ENCODE data around the gene LPP. TPM values are rescaled to one million over a fixed set of nuclear protein-coding genes. Genes with fewer than 3 reads are reported as not detected.
A peak's percentile ranks its signal among the peaks of the same experiment; 100 is the strongest.

LPP gene
- total and polyA plus RNA-seq, 2 of the 13 experiments (the other 11 are each of a cell fraction or from before 2014, with no cell fraction given) = 19.2 to 29.9 TPM

DNA sequence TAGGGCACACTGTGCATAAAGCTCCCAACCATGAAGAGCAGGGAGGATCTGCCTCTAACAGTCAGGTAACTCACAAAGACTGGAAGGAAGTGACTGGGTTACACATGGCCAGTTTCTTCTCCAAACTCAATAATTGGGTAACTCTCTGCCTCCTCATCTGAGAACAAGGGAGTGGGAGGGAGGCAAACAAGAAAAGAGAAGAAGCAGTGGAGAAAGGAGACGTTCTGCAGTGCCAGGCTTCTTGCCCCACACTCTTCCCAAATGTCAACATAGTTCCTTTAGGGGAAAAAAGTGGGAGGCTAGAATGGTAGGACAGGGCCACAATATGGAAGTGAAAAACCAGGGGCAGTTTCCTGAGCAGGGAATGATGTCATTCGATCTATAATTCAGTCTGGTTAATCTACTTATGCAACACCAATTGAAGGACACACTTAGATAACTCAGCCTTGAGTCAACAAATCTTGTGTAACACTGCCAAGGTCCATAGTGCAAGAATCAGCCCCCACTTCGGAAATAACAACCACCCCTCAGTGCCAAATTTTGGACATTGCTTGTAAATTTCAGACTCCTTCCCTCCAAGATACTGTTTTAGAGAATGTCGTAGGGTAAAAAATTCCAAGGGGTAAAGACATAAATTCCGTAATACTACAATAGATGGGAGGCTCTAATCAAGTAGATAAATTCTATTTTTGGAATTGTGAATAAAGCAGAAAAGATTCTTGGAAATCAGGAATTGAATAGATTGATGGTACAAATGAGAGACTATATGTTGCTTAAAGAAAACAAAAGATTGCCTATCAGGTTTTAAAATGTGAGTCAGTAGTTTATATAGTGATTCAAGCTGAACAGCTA is 143.0 kb downstream of the LPP start (continued):
- TF ChIP-seq, protein P1, sequence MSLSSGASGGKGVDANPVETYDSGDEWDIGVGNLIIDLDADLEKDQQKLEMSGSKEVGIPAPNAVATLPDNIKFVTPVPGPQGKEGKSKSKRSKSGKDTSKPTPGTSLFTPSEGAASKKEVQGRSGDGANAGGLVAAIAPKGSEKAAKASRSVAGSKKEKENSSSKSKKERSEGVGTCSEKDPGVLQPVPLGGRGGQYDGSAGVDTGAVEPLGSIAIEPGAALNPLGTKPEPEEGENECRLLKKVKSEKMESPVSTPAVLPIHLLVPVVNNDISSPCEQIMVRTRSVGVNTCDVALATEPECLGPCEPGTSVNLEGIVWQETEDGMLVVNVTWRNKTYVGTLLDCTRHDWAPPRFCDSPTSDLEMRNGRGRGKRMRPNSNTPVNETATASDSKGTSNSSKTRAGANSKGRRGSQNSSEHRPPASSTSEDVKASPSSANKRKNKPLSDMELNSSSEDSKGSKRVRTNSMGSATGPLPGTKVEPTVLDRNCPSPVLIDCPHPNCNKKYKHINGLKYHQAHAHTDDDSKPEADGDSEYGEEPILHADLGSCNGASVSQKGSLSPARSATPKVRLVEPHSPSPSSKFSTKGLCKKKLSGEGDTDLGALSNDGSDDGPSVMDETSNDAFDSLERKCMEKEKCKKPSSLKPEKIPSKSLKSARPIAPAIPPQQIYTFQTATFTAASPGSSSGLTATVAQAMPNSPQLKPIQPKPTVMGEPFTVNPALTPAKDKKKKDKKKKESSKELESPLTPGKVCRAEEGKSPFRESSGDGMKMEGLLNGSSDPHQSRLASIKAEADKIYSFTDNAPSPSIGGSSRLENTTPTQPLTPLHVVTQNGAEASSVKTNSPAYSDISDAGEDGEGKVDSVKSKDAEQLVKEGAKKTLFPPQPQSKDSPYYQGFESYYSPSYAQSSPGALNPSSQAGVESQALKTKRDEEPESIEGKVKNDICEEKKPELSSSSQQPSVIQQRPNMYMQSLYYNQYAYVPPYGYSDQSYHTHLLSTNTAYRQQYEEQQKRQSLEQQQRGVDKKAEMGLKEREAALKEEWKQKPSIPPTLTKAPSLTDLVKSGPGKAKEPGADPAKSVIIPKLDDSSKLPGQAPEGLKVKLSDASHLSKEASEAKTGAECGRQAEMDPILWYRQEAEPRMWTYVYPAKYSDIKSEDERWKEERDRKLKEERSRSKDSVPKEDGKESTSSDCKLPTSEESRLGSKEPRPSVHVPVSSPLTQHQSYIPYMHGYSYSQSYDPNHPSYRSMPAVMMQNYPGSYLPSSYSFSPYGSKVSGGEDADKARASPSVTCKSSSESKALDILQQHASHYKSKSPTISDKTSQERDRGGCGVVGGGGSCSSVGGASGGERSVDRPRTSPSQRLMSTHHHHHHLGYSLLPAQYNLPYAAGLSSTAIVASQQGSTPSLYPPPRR (CRISPR knock-in tag; IDR thresholded peaks at IDR 0.05; ENCODE audit: borderline replicate concordance) = peak; percentile 97
- peak; percentile 73 for TF ChIP-seq ZNF772 (CRISPR knock-in tag; IDR thresholded peaks at IDR 0.05)
- peak; percentile 85 for TF ChIP-seq ESRRA (CRISPR knock-in tag; IDR thresholded peaks at IDR 0.05; ENCODE audit: low read depth)
- TF ChIP-seq PHF8 (CRISPR knock-in tag; IDR thresholded peaks at IDR 0.05) = peak; percentile 40; the same call in 1 of the 2 replicates
- TF ChIP-seq PLRG1 (conservative IDR thresholded peaks at IDR 0.05) = no peak
- TF ChIP-seq SALL2 (CRISPR knock-in tag; IDR thresholded peaks at IDR 0.05) = peak; percentile 92
- TF ChIP-seq, protein P2, sequence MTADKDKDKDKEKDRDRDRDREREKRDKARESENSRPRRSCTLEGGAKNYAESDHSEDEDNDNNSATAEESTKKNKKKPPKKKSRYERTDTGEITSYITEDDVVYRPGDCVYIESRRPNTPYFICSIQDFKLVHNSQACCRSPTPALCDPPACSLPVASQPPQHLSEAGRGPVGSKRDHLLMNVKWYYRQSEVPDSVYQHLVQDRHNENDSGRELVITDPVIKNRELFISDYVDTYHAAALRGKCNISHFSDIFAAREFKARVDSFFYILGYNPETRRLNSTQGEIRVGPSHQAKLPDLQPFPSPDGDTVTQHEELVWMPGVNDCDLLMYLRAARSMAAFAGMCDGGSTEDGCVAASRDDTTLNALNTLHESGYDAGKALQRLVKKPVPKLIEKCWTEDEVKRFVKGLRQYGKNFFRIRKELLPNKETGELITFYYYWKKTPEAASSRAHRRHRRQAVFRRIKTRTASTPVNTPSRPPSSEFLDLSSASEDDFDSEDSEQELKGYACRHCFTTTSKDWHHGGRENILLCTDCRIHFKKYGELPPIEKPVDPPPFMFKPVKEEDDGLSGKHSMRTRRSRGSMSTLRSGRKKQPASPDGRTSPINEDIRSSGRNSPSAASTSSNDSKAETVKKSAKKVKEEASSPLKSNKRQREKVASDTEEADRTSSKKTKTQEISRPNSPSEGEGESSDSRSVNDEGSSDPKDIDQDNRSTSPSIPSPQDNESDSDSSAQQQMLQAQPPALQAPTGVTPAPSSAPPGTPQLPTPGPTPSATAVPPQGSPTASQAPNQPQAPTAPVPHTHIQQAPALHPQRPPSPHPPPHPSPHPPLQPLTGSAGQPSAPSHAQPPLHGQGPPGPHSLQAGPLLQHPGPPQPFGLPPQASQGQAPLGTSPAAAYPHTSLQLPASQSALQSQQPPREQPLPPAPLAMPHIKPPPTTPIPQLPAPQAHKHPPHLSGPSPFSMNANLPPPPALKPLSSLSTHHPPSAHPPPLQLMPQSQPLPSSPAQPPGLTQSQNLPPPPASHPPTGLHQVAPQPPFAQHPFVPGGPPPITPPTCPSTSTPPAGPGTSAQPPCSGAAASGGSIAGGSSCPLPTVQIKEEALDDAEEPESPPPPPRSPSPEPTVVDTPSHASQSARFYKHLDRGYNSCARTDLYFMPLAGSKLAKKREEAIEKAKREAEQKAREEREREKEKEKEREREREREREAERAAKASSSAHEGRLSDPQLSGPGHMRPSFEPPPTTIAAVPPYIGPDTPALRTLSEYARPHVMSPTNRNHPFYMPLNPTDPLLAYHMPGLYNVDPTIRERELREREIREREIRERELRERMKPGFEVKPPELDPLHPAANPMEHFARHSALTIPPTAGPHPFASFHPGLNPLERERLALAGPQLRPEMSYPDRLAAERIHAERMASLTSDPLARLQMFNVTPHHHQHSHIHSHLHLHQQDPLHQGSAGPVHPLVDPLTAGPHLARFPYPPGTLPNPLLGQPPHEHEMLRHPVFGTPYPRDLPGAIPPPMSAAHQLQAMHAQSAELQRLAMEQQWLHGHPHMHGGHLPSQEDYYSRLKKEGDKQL (CRISPR knock-in tag; IDR thresholded peaks at IDR 0.05; ENCODE audit: low read depth) = peak; percentile 95
- TF ChIP-seq, protein P3, sequence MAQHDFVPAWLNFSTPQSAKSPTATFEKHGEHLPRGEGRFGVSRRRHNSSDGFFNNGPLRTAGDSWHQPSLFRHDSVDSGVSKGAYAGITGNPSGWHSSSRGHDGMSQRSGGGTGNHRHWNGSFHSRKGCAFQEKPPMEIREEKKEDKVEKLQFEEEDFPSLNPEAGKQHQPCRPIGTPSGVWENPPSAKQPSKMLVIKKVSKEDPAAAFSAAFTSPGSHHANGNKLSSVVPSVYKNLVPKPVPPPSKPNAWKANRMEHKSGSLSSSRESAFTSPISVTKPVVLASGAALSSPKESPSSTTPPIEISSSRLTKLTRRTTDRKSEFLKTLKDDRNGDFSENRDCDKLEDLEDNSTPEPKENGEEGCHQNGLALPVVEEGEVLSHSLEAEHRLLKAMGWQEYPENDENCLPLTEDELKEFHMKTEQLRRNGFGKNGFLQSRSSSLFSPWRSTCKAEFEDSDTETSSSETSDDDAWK (CRISPR knock-in tag; IDR thresholded peaks at IDR 0.05) = no peak
- peak; percentile 74; the same call in 1 of the 2 replicates for TF ChIP-seq SATB2 (CRISPR knock-in tag; IDR thresholded peaks at IDR 0.05)
- peak; percentile 78 for TF ChIP-seq ZBTB21 (CRISPR knock-in tag; IDR thresholded peaks at IDR 0.05)
- TF ChIP-seq, protein P4, sequence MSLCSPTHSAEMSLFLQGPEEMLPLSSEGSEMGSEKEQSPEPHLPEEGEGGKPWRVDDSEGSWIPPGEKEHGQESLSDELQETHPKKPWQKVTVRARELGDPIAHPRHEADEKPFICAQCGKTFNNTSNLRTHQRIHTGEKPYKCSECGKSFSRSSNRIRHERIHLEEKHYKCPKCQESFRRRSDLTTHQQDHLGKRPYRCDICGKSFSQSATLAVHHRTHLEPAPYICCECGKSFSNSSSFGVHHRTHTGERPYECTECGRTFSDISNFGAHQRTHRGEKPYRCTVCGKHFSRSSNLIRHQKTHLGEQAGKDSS (CRISPR knock-in tag; IDR thresholded peaks at IDR 0.05; ENCODE audit: borderline replicate concordance, low read depth) = peak; percentile 42; the same call in 1 of the 2 replicates
